EH (cell line): ENCODE measurements around the gene SLC28A3.
A peak's percentile ranks its signal among the peaks of the same experiment; 100 is the strongest.
"Not testable (repeated sequence)": the region's sequence is repeated elsewhere in the genome, so short reads cannot be mapped to it uniquely, and the experiment has no call there.

Source experiments
- DNase-seq: peaks from one replicate; pipeline ENCODE4 v3.0.0-alpha.2; 2015; ENCODE audit warnings: low read depth

Gene SLC28A3

GRCh38 chr9:84340535-84340934 lies at the start of gene SLC28A3:
SLC28A3 (minus strand) TSS chr9:84340758; CDS start chr9:84340633, 125 bp downstream.
- no peak for DNase-seq

- peak; percentile 5 for DNase-seq
Measured at GRCh38 chr9:84390254-84390653, 49.7 kb upstream of the SLC28A3 start.

GRCh38 chr9:84387821-84388220 lies 47.3 kb upstream of the SLC28A3 start:
- DNase-seq: no peak

- DNase-seq: no peak
Measured at GRCh38 chr9:84386753-84387152, 46.2 kb upstream of the SLC28A3 start.

GRCh38 chr9:84385386-84386040 lies 45.0 kb upstream of the SLC28A3 start:
- DNase-seq: no peak

GRCh38 chr9:84384617-84385016 lies 44.1 kb upstream of the SLC28A3 start:
- no peak for DNase-seq

- no peak for DNase-seq
Measured at GRCh38 chr9:84383178-84383577, 42.6 kb upstream of the SLC28A3 start.

GRCh38 chr9:84382720-84383119 lies 42.2 kb upstream of the SLC28A3 start:
- no peak for DNase-seq

- DNase-seq: no peak
Measured at GRCh38 chr9:84381508-84381907, 41.0 kb upstream of the SLC28A3 start.

- peak; percentile 18 for DNase-seq
Measured at GRCh38 chr9:84379740-84380139, 39.2 kb upstream of the SLC28A3 start.

GRCh38 chr9:84375954-84376353 lies 35.4 kb upstream of the SLC28A3 start:
- DNase-seq: no peak

- DNase-seq: peak; percentile 9
Measured at GRCh38 chr9:84374516-84374915, 34.0 kb upstream of the SLC28A3 start.

GRCh38 chr9:84374013-84374412 lies 33.5 kb upstream of the SLC28A3 start:
- DNase-seq: no peak

GRCh38 chr9:84371737-84372136 lies 31.2 kb upstream of the SLC28A3 start:
- DNase-seq: peak; percentile 78

GRCh38 chr9:84368601-84369000 lies 28.0 kb upstream of the SLC28A3 start:
- DNase-seq: no peak

GRCh38 chr9:84367726-84368125 lies 27.2 kb upstream of the SLC28A3 start:
- DNase-seq: peak; percentile 4

- DNase-seq: no peak
Measured at GRCh38 chr9:84366683-84367082, 26.1 kb upstream of the SLC28A3 start.

GRCh38 chr9:84364894-84365490 lies 24.4 kb upstream of the SLC28A3 start:
- not testable (repeated sequence) for DNase-seq

- DNase-seq: no peak
Measured at GRCh38 chr9:84361645-84362044, 21.1 kb upstream of the SLC28A3 start.

- no peak for DNase-seq
Measured at GRCh38 chr9:84357275-84357674, 16.7 kb upstream of the SLC28A3 start.

GRCh38 chr9:84354035-84354434 lies 13.5 kb upstream of the SLC28A3 start:
- DNase-seq: no peak

GRCh38 chr9:84349671-84350070 lies 9.1 kb upstream of the SLC28A3 start:
- DNase-seq: peak; percentile 20

- peak; percentile 81 for DNase-seq
Measured at GRCh38 chr9:84343111-84343521, 2.6 kb upstream of the SLC28A3 start.

GRCh38 chr9:84339962-84340361 lies 596 bp downstream of the SLC28A3 start:
- no peak for DNase-seq
